HepG2 (cell line): ENCODE results near the gene B3GNT7. TPM values are rescaled to one million over a fixed set of nuclear protein-coding genes. Genes with fewer than 3 reads are reported as not detected.
"Not testable (repeated sequence)": the region's sequence is repeated elsewhere in the genome, so short reads cannot be mapped to it uniquely, and the experiment has no call there.

Source experiments
- ATAC-seq: fragments of 200-7000 bp; cut with Tn5 transposase; 3 replicates; pipeline ENCODE4 v1.9.1; 2020; ENCODE audit warnings: mild to moderate bottlenecking, moderate library complexity
- BruUV-seq: library from RNA; stranded (reverse); fragments of 400-500 nt; replicated peaks from 2 replicates; lab custom pipeline; 2021; lab: Mats Ljungman, UMichigan
- CTCF ChIA-PET: fragments of 300-600 bp; formaldehyde crosslinking; extraction: SDS; loops from one replicate; lab custom pipeline; 2021; ENCODE audit warnings: low total read pairs, inconsistent platforms, low intra/inter-chr PET ratio; lab: Yijun Ruan, JAX
- POLR2A ChIA-PET: fragments of 350-600 bp; sonication (Branson Sonifier 250); formaldehyde crosslinking; loops from one replicate; lab custom pipeline; 2020; ENCODE audit warnings: antibody characterized with exemption, inconsistent platforms; lab: Yijun Ruan, JAX
- DNase-seq: peaks from one replicate; pipeline ENCODE4 v3.0.0-alpha.2; 2015; ENCODE audit warnings: low spot score
- FAIRE-seq: peaks from 3 replicates; lab custom pipeline; 2011; peaks lifted over from hg19 to GRCh38; lab: Jason Lieb, UNC
- H2AFZ ChIP-seq: one replicate; pipeline ENCODE4 v1.6.1; 2011; ENCODE audit warnings: low read length, inconsistent platforms
- H3K27ac ChIP-seq: fragments of 300-600 bp; 3 replicates; pipeline ENCODE4 v1.8.0; 2011; ENCODE audit warnings: mixed run types, mild to moderate bottlenecking, mixed read lengths, low read length, inconsistent platforms; ENCODE audit not compliant: insufficient read depth; ENCODE audit errors: extremely low read length
- H3K27me3 ChIP-seq, 2 experiments: fragments of 200-600 bp in 1 of 2; 2 replicates in 1 of 2; 3 replicates in 1 of 2; pipeline versions ENCODE4 v1.6.0 to v1.8.0; 2011; ENCODE audit warnings: low read length in 2 of 2, mild to moderate bottlenecking in 2 of 2, moderate library complexity in 2 of 2, inconsistent platforms in 1 of 2; ENCODE audit not compliant: insufficient read depth in 2 of 2, control insufficient read depth in 1 of 2
- H3K36me3 ChIP-seq, 2 experiments: fragments of 200-600 bp in 1 of 2; replicated peaks in 1 of 2; 2 replicates in 1 of 2; 3 replicates in 1 of 2; pipeline versions ENCODE4 v1.5.1 to v1.8.0; 2011; ENCODE audit warnings: low read length in 2 of 2, inconsistent platforms in 1 of 2; ENCODE audit not compliant: insufficient read depth in 2 of 2, control insufficient read depth in 1 of 2
- H3K4me1 ChIP-seq: 2 replicates; pipeline ENCODE4 v1.5.1; 2012; ENCODE audit warnings: low read length, inconsistent platforms; ENCODE audit not compliant: insufficient read depth
- H3K4me2 ChIP-seq: 2 replicates; pipeline ENCODE4 v1.6.0; 2011; ENCODE audit warnings: low read depth, low read length, inconsistent platforms
- H3K4me3 ChIP-seq, 3 experiments: fragments of 200-600 bp in 1 of 3; sonication (generic), shearing (Covaris generic) in 1 of 3; replicated peaks in 1 of 3; 2 replicates each; pipeline ENCODE4 v1.5.1; 2011 to 2016; ENCODE audit warnings: low read length in 3 of 3, inconsistent platforms in 2 of 3, low read depth in 2 of 3, mild to moderate bottlenecking in 2 of 3, control low read depth in 1 of 3, mixed read lengths in 1 of 3; ENCODE audit not compliant: insufficient read depth in 1 of 3
- H3K79me2 ChIP-seq: one replicate; pipeline ENCODE4 v1.6.1; 2011; ENCODE audit warnings: low read length, inconsistent platforms; ENCODE audit not compliant: insufficient read depth
- H3K9ac ChIP-seq: 2 replicates; pipeline ENCODE4 v1.6.0; 2011; ENCODE audit warnings: mild to moderate bottlenecking, low read depth, low read length, inconsistent platforms; ENCODE audit not compliant: insufficient read depth
- H3K9me3 ChIP-seq: 2 replicates; pipeline ENCODE4 v1.5.1; 2012; ENCODE audit warnings: mild to moderate bottlenecking, low read length
- H4K20me1 ChIP-seq: 2 replicates; pipeline ENCODE4 v1.6.0; 2011; ENCODE audit warnings: inconsistent platforms, mild to moderate bottlenecking, low read length, moderate library complexity; ENCODE audit not compliant: insufficient read depth
- STAG1 ChIP-seq: sonication (generic); formaldehyde crosslinking; IDR thresholded peaks from 2 replicates; pipeline ENCODE4 v1.4.0; 2020; ENCODE audit warnings: missing genetic modification reagents
- ZNF343 ChIP-seq: sonication (generic); formaldehyde crosslinking; IDR thresholded peaks from 2 replicates; pipeline ENCODE4 v1.4.0; 2020; ENCODE audit warnings: mild to moderate bottlenecking, missing genetic modification reagents
- ZNF652 ChIP-seq: IDR thresholded peaks from 2 replicates; pipeline ENCODE4 v1.6.1; 2016; ENCODE audit warnings: low read depth, borderline replicate concordance
- WGBS: methylation state at CpG from one replicate; pipeline ENCODE4 v1.1.6; 2017; ENCODE audit warnings: low lambda C conversion rate; 5-methylcytosine and 5-hydroxymethylcytosine counted together
- in situ Hi-C: cut with HindIII; loops from 2 replicates; pipeline ENCODE4 v1.10.0; 2017; ENCODE audit warnings: low pct_unique_long_range_greater_than_20kb; ENCODE audit not compliant: extremely low pct_ligation_motif_present
- intact Hi-C: fragments of 100-400 bp; cut with micrococcal nuclease; formaldehyde crosslinking; loops from one replicate; pipeline ENCODE4 v1.10.0; 2022; ENCODE audit not compliant: unreplicated experiment
- polyA plus RNA-seq, 8 experiments: library from polyadenylated mRNA; depleted of rRNA in 3 of 8; stranded (reverse) in 7 of 8; unstranded in 1 of 8; fragments of >200 nt; fragmentation: Illumina TruSeq in 4 of 8; extraction: Trizol in 4 of 8; gene quantifications; 2 replicates each; pipeline versions ENCODE4 v1.2.1 to v1.2.3, GENCODE V29; 2011 to 2016; ENCODE audit warnings: low read depth in 4 of 8, missing spikeins in 1 of 8, mixed read lengths in 1 of 8; ENCODE audit not compliant: insufficient read depth in 1 of 8
- total RNA-seq, 5 experiments: library from RNA; depleted of rRNA; stranded (reverse); fragments of >200 nt; fragmentation: Illumina TruSeq; extraction: Trizol; gene quantifications; 2 replicates each; pipeline ENCODE4 v1.2.3, GENCODE V29; 2016; ENCODE audit warnings: low read depth in 1 of 5
- TF ChIP-seq, protein P1 (sequence below): sonication (generic); formaldehyde crosslinking; IDR thresholded peaks from 2 replicates; pipeline ENCODE4; 2020; ENCODE audit warnings: missing genetic modification reagents, mild to moderate bottlenecking, borderline replicate concordance
- TF ChIP-seq, protein P2 (sequence below): sonication (generic); formaldehyde crosslinking; IDR thresholded peaks from 2 replicates; pipeline ENCODE4 v1.5.0; 2020; ENCODE audit warnings: mild to moderate bottlenecking, missing genetic modification reagents, moderate library complexity

Gene B3GNT7
- total and polyA plus RNA-seq, 2 of the 13 experiments (the other 11 are each of a cell fraction or from before 2014, with no cell fraction given): 0.04 to 0.24 TPM

DNA sequence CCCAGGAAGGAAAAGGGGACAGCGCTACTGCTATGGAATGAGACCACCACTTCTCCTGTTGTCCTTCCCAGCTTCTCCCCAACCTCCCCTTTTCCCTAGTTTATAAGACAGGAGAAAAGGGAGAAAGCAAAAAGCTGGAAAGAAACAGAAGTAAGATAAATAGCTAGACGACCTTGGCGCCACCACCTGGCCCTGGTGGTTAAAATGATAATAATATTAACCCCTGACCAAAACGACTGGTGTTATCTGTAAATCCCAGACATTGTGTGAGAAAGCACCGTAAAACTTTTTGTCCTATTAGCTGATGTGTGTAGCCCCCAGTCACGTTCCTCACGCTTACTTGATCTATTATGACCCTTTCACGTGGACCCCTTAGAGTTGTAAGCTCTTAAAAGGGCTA is 5.2 kb downstream of the B3GNT7 start:
- H3K9me3 ChIP-seq, H3K9ac ChIP-seq, H3K27ac ChIP-seq, H3K36me3 ChIP-seq, in situ Hi-C loops, BruUV-seq, H4K20me1 ChIP-seq, H3K79me2 ChIP-seq, DNase-seq, intact Hi-C loops: not testable (repeated sequence)
- Histone ChIP-seq H3K4me1 (peaks cover 19% of the 10 kb centered on the region), H3K4me2 (peak overlapping the region; percentile 82), H2AFZ (peak overlapping the region; percentile 55), H3K4me3 (peak overlapping the region; percentile 7 to 62 (median 29); a peak in 5 of 6 replicates), H3K27me3 (peaks cover 1 to 75% of the 10 kb centered on the region in 2 experiments; a peak in 4 of 5 replicates)
- POLR2A ChIA-PET: interaction anchor here (0.8 to 1.2 kb wide), 4 partner anchors 12 to 210 kb away, joined by 4 to 11 read pairs (median 6); partner anchors contain the start of gene NCL
- 6% methylated on average over 8 of the region's 8 CpGs for whole genome bisulfite sequencing
- FAIRE-seq: peak; percentile 12
- peak; percentile 28 for ATAC-seq
- peak; percentile 70 for TF ChIP-seq ZNF652 (CRISPR knock-in tag)
- TF ChIP-seq, protein P1, sequence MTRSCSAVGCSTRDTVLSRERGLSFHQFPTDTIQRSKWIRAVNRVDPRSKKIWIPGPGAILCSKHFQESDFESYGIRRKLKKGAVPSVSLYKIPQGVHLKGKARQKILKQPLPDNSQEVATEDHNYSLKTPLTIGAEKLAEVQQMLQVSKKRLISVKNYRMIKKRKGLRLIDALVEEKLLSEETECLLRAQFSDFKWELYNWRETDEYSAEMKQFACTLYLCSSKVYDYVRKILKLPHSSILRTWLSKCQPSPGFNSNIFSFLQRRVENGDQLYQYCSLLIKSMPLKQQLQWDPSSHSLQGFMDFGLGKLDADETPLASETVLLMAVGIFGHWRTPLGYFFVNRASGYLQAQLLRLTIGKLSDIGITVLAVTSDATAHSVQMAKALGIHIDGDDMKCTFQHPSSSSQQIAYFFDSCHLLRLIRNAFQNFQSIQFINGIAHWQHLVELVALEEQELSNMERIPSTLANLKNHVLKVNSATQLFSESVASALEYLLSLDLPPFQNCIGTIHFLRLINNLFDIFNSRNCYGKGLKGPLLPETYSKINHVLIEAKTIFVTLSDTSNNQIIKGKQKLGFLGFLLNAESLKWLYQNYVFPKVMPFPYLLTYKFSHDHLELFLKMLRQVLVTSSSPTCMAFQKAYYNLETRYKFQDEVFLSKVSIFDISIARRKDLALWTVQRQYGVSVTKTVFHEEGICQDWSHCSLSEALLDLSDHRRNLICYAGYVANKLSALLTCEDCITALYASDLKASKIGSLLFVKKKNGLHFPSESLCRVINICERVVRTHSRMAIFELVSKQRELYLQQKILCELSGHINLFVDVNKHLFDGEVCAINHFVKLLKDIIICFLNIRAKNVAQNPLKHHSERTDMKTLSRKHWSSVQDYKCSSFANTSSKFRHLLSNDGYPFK: 0 out of 2 replicates have a peak, but pooled peaks have one; percentile 3
- 0 out of 2 replicates have a peak, but pooled peaks have one; percentile 44 for TF ChIP-seq ZNF343 (CRISPR knock-in tag)
- TF ChIP-seq STAG1 (CRISPR knock-in tag): peak; percentile 30
- TF ChIP-seq, protein P2, sequence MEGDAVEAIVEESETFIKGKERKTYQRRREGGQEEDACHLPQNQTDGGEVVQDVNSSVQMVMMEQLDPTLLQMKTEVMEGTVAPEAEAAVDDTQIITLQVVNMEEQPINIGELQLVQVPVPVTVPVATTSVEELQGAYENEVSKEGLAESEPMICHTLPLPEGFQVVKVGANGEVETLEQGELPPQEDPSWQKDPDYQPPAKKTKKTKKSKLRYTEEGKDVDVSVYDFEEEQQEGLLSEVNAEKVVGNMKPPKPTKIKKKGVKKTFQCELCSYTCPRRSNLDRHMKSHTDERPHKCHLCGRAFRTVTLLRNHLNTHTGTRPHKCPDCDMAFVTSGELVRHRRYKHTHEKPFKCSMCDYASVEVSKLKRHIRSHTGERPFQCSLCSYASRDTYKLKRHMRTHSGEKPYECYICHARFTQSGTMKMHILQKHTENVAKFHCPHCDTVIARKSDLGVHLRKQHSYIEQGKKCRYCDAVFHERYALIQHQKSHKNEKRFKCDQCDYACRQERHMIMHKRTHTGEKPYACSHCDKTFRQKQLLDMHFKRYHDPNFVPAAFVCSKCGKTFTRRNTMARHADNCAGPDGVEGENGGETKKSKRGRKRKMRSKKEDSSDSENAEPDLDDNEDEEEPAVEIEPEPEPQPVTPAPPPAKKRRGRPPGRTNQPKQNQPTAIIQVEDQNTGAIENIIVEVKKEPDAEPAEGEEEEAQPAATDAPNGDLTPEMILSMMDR (CRISPR knock-in tag): peak; percentile 15; the same call in 1 of the 2 replicates
- TF ChIP-seq, all 625 proteins: peak for 5; not testable (repeated sequence) for 620
- CTCF ChIA-PET: interaction anchor here (0.9 to 1.7 kb wide), 3 partner anchors 12 to 173 kb away, joined by 3 to 5 read pairs (median 3); no protein-coding TSS in a partner anchor
